Cardiac fibroblast (primary cell): ENCODE data around the gene CCNI2.

Experiments used
- DNase-seq, 2 donors: peaks; one replicate each; pipeline versions ENCODE4 v3.0.0 to v3.0.0-alpha.2; 2010; ENCODE audit warnings: low read depth in 2 of 2
- H3K4me3 ChIP-seq, 2 donors: replicated peaks in 1 of 2; 1 replicate in 1 of 2; 2 replicates in 1 of 2; pipeline ENCODE4 v1.5.1; 2011; ENCODE audit warnings: low read depth in 2 of 2, low read length in 2 of 2, mild to moderate bottlenecking in 2 of 2, moderate library complexity in 1 of 2
- CTCF ChIP-seq: IDR thresholded peaks from one replicate; pipeline ENCODE4 v1.5.1; 2011; ENCODE audit warnings: low read depth, mild to moderate bottlenecking, low read length, inconsistent platforms

The CCNI2 gene

GRCh38 chr5:132749506-132749905 is 2.3 kb downstream of the CCNI2 start:
- no peak for DNase-seq
- TF ChIP-seq CTCF, result no peak
- no peak overlapping the region for H3K4me3 ChIP-seq

GRCh38 chr5:132750471-132751230 is 3.4 kb downstream of the CCNI2 start:
- no peak overlapping the region for H3K4me3 ChIP-seq
- no peak for TF ChIP-seq CTCF
- no peak for DNase-seq

GRCh38 chr5:132751444-132751843 is 4.2 kb downstream of the CCNI2 start:
- H3K4me3 ChIP-seq, result no peak overlapping the region
- peak; percentile 92 to 96 for DNase-seq
- no peak for TF ChIP-seq CTCF

GRCh38 chr5:132751971-132752580 is 4.8 kb downstream of the CCNI2 start:
- TF ChIP-seq CTCF, result no peak
- no peak overlapping the region for H3K4me3 ChIP-seq

GRCh38 chr5:132752581-132753125 is 5.4 kb downstream of the CCNI2 start:
- DNase-seq, result no peak
- H3K4me3 ChIP-seq, result no peak overlapping the region
- no peak for TF ChIP-seq CTCF

More at GRCh38 chr5:132751971-132752580, 4.8 kb downstream of the CCNI2 start:
- no peak for DNase-seq

GRCh38 chr5:132753135-132753987 is 6.1 kb downstream of the CCNI2 start:
- H3K4me3 ChIP-seq, result no peak overlapping the region
- no peak for TF ChIP-seq CTCF
- no peak for DNase-seq
